Measurements from ENCODE around the gene GPR137.
A peak's percentile ranks its signal among the peaks of the same experiment; 100 is the strongest.

The GPR137 gene

DNA sequence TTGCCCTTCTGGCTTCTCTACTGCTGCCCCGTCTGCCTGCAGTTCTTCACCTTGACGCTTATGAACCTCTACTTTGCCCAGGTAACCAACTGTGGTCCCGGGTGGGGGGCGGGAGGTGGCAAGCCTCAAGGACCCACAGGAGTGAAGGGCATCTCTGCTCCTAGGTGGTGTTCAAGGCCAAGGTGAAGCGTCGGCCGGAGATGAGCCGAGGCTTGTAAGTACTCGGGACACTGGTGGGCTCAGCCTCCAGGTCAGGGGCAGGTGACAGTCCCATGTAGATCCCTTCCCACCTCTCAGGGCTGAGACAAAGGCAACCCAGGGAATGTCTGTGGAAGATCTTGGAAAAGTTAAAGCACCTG, 1.1 kb downstream of the GPR137 start:
- no peak for DNase-seq (ENCODE audit: low spot score)

- no peak for DNase-seq (ENCODE audit: low spot score)
Measured at GRCh38 chr11:64287676-64288352, 2.2 kb downstream of the GPR137 start.

GRCh38 chr11:64288353-64288750, 2.7 kb downstream of the GPR137 start:
- DNase-seq (ENCODE audit: low spot score) = no peak

DNA sequence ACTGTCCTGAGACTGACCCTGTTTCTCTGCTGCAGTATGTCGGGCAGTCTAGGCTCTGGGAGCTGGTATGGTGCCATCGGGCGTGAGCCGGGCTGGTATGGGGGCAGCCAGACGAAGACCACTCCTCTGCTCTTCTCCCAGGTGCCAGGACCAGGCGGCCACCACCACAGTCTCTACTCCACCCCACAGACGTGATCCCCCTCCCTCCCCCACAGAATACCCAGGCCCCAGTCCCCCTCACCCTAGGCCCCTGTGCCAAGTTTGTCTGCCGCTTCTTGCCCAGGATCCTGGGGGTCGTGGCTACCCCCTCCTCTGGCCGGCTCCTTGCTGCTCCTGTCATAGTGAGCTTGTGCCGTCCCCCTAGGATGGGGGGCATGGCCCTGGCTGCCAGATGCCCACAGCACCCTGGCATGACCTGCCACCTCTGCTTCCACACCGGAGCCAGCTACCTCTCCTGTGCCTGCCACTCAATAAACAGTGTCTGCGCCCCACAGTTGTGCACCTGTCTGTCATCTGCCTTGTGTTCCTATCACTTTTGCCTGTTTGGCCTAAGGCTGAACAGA, 3.4 kb downstream of the GPR137 start:
- DNase-seq (ENCODE audit: low spot score) = no peak

- no peak for DNase-seq (ENCODE audit: low spot score)
Measured at GRCh38 chr11:64290352-64291261, 5.0 kb downstream of the GPR137 start.

DNA sequence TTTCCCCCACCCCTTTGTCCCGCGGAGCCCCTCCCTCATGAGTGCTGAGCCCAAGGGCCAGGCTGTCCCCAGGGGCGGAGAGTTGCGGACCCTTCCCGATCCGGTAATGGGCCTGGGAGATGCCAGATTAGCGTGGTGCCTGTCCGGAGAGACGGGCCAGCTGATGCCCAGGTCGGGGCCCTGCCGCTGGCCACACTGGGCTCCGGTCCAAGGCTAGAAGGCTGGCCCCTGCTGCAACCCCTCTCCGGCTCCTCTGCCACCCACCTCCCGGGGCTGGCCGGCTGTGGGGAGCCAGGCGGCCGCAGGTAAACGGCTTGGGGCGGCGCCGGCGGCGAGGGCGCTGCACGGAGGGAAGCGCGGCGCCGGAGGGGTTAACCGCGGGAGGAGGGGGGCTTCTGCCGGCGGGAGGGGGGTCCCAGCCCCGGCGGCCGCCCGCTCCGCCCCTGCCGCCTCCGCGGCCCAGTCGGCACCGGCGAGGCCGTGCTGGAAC, 5.7 kb downstream of the GPR137 start, which contains the start of gene KCNK4:
KCNK4 (plus strand) TSS at position 41 of the 490 bp plus-strand sequence. CDS start 1,717 bp downstream, outside the sequence.
- no peak for DNase-seq (ENCODE audit: low spot score)

GRCh38 chr11:64291752-64292459, 6.3 kb downstream of the GPR137 start:
- DNase-seq (ENCODE audit: low spot score) = no peak

GRCh38 chr11:64292460-64293254, 7.0 kb downstream of the GPR137 start:
- no peak for DNase-seq (ENCODE audit: low spot score)

DNA sequence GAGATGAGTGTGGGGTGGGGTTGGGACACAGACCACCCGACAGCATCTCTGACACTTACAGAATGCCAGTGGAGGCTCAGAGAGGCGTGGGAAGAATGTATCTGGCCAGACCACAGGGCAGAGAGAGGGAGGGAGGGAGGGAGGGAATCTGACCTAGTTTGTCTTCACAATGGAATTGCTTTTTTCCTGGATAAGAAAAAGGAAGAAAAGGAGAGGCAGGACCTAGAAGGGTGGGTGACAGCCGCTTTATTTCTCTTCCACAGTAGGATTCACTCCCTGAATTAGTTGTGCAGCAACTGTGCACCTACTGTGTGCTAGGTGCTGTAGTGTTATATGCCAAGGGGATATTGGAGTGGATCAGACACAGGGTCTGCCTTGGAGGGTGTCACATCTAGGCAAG, 9.1 kb downstream of the GPR137 start:
- peak; percentile 43 for DNase-seq (ENCODE audit: low spot score)

DNA sequence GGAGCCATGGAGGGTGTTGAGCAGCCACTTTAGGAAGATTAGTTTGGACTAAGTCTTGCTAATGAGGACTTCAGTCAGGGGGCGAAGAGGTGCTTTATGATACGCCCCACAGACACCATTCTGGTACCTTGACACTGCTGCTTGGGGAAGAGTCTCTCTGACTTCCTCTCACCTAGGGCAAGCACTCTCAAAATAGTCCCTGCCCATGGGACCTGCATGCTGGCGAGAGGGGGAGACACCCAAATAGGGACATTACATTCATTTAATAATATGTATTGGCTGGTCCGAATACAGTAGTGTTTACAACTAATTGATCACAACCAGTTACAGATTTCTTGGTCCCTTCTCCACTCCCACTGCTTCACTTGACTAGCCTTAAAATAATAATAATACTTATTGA, 10.1 kb downstream of the GPR137 start:
- no peak for DNase-seq (ENCODE audit: low spot score)

GRCh38 chr11:64296236-64296635, 10.6 kb downstream of the GPR137 start:
- no peak for DNase-seq (ENCODE audit: low spot score)

DNA sequence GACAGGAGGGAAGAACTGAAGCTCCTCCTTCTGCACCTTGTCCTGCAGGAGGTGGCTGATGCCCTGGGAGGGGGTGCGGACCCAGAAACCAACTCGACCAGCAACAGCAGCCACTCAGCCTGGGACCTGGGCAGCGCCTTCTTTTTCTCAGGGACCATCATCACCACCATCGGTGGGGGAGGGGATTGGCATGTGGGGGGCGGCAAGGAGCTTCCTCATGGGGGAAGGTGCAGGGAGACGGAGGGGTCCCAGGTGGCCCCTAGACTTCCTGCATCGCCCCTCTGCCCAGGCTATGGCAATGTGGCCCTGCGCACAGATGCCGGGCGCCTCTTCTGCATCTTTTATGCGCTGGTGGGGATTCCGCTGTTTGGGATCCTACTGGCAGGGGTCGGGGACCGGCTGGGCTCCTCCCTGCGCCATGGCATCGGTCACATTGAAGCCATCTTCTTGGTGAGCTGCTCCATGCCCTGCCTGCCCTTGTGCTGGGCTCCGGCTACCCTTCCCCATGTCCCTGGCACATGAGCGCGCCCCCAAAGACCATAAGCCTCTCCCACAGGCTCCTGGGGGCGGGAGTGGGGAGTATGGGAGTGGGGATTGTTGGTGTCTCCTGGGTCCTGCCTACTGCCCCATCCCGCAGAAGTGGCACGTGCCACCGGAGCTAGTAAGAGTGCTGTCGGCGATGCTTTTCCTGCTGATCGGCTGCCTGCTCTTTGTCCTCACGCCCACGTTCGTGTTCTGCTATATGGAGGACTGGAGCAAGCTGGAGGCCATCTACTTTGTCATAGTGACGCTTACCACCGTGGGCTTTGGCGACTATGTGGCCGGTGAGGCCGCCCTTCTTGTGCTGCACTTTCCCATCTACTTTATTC, 11.4 kb downstream of the GPR137 start:
- no peak for DNase-seq (ENCODE audit: low spot score)

GRCh38 chr11:64297699-64298358, 12.2 kb downstream of the GPR137 start:
- DNase-seq (ENCODE audit: low spot score) = no peak

DNA sequence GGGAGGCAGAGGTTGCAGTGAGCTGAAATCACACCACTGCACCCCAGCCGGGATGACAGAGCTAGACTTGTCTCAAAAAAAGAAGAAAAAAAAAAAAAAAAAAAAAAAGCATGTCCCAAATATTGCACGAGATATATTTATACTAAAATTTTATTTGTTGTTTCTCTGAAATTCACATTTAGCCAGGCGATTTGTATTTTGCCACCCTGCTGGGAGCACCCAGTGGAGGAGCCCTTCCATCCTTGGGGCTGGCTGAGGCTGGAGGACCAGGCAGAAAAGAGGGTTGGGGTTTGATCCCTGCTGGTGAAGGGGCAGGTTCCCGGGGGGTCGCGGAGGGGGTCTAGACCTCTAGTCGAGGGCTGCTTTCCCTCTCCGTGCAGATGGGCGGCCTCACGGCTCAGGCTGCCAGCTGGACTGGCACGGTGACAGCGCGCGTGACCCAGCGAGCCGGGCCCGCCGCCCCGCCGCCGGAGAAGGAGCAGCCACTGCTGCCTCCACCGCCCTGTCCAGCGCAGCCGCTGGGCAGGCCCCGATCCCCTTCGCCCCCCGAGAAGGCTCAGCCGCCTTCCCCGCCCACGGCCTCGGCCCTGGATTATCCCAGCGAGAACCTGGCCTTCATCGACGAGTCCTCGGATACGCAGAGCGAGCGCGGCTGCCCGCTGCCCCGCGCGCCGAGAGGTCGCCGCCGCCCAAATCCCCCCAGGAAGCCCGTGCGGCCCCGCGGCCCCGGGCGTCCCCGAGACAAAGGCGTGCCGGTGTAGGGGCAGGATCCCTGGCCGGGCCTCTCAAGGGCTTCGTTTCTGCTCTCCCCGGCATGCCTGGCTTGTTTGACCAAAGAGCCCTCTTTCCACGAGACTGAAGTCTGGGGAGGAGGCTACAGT, 13.6 kb downstream of the GPR137 start:
- peak; percentile 58 for DNase-seq (ENCODE audit: low spot score)

DNA sequence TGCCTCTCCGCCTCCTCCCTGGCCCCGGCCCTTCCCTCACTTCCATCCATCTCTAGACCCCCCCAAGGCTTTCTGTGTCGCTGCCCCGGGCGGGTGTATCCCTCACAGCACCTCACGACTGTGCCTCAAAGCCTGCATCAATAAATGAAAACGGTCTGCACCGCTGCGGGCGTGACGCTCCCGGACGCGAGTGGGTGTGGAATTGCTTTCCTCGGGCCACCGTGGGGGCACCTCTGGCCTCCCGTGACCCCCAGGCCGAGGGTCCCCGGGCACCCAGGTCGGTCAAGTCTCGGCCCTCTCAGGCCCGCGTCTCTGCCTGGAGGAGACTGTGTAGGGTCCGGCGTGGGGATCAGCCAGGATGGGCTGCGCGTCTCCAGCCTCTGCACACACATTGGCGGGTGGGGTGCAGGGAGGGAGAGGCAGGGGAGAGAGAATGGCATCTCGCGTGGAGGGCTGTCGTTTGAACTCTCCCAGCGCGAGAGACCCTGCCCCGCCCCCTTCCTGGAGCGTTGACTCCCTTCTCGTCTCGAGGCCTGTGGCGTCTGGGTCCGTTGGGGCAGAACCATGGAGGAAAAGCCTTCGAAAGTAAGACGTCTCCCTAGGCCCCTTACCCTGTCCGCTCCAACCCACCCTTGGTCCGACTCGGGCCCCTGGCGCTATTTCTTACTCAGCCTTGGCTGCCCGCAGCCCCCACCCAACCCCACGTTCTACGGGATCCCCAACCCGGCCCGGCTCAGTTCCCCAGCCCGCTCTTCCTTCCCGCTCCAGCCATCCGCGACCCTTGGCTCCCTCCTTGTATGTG, 14.4 kb downstream of the GPR137 start, which contains the start of gene CATSPERZ:
CATSPERZ (plus strand) TSS at position 512 of the 802 bp plus-strand sequence; CDS start at position 565, 53 bp downstream.
- no peak for DNase-seq (ENCODE audit: low spot score)

GRCh38 chr11:64303109-64304031, 17.7 kb downstream of the GPR137 start:
- no peak for DNase-seq (ENCODE audit: low spot score)

DNA sequence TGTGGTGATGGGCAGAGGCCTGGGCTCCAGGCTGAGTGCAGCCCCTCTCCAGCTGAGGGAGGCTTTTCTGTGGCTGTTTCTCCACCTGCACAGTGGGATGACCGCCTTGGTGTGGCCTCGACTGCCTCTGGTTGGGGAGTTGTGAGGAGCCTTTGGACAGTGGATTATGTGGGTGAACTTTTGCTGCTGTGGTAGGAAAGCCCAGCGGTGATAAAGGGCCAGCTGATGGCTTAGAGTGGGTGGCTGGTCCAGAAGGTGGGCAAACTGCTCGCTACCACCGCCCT, 18.3 kb downstream of the GPR137 start:
- DNase-seq (ENCODE audit: low spot score) = no peak

All from GM03348 (cell line).